Measurements from ENCODE around the gene SMOC2.

Gene SMOC2

GRCh38 chr6:168581236-168581635, 140.3 kb downstream of the SMOC2 start:
- no peak for DNase-seq

DNA sequence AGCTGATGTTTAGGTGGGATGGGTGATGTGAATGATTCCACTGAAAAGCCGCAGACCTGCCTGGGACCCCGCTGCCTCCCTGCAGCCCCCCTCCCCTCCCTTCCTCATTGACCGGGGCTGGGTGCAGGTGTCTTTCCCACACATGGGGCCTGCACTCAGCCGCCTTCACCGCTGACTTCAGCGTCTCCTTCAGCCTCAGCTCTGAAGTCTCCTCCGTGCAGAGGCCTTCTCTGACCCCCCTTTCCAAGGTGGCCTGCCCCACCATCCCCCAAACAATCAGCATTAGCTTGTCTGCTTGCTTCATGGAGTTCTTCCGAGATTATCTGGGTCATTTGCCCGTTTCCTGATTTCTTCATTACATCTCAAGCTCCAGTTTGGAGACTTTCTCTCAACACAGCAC, 140.7 kb downstream of the SMOC2 start:
- no peak for DNase-seq

- no peak for DNase-seq
Observed at GRCh38 chr6:168582571-168582981, 141.6 kb downstream of the SMOC2 start.

DNA sequence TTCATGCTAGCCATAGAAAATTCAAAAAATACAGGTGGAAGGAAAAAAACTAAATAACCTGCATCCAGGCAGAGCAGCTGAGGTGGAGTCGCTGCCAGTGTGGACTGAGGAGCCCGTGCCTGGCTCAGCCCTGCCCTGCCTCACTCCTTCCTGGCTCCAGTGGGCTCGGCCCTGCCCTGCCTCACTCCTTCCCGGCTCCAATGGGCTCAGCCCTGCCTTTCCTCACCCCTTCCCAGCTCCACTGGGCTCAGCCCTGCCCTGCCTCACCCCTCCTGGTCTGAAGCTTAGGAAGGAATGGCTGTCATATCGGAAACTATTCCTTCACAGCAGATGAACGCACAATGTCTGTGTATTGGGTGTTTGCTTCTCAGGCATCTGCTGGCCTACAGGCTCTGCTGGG, 142.1 kb downstream of the SMOC2 start:
- no peak for DNase-seq

DNA sequence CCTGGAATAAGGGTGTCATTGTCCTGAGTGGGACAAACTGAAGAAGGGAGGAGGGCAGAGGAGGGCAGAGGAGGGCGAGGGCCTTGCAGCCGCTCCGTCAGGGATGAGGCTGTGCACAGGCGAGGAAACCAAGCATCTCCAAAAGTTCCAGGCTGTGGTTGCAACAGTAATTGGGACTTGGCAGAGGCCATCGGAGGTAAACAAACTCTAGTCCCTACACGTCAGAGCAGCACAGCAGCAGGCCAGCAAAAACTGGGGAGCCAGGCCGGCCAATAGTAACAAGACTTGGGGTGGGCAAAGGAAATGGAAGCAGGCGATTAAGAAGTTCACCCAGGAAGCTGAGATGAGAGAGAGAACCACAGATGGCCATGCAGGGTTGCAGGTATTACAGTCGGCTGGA, 142.8 kb downstream of the SMOC2 start:
- DNase-seq: no peak

DNA sequence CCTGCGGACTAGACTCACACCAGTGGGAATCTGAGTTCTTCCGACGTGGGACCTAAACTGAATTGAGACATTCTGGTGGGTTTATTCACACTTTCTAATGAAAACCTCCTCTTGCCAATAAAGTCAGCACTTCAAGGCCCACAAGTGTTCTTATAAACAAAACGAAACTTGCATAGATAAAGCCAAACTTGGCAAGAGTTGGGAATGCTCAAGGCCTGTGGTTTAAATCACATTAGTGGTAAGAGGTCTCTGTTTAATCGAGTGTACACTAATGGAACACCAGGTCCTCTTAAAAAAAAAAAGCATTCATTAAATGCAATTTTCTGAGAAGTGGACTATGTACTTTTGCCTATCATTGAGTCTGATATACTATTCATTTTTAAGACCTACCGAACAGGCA, 143.3 kb downstream of the SMOC2 start:
- no peak for DNase-seq

GRCh38 chr6:168584671-168585070, 143.7 kb downstream of the SMOC2 start:
- DNase-seq: no peak

GRCh38 chr6:168585441-168585840, 144.5 kb downstream of the SMOC2 start:
- no peak for DNase-seq

GRCh38 chr6:168589275-168589674, 148.3 kb downstream of the SMOC2 start:
- no peak for DNase-seq

GRCh38 chr6:168590406-168590805, 149.4 kb downstream of the SMOC2 start:
- no peak for DNase-seq

GRCh38 chr6:168596344-168596743, 155.4 kb downstream of the SMOC2 start:
- DNase-seq: no peak

GRCh38 chr6:168597471-168597875, 156.5 kb downstream of the SMOC2 start:
- DNase-seq: no peak

- no peak for DNase-seq
Observed at GRCh38 chr6:168598251-168599117, 157.5 kb downstream of the SMOC2 start.

GRCh38 chr6:168599118-168599494, 158.1 kb downstream of the SMOC2 start:
- no peak for DNase-seq

GRCh38 chr6:168599769-168600330, 158.9 kb downstream of the SMOC2 start:
- DNase-seq: no peak

GRCh38 chr6:168600381-168600780, 159.4 kb downstream of the SMOC2 start:
- DNase-seq: no peak

GRCh38 chr6:168601111-168601510, 160.1 kb downstream of the SMOC2 start:
- no peak for DNase-seq

- DNase-seq: no peak
Observed at GRCh38 chr6:168601546-168601945, 160.6 kb downstream of the SMOC2 start.

- no peak for DNase-seq
Observed at GRCh38 chr6:168602576-168602975, 161.6 kb downstream of the SMOC2 start.

DNA sequence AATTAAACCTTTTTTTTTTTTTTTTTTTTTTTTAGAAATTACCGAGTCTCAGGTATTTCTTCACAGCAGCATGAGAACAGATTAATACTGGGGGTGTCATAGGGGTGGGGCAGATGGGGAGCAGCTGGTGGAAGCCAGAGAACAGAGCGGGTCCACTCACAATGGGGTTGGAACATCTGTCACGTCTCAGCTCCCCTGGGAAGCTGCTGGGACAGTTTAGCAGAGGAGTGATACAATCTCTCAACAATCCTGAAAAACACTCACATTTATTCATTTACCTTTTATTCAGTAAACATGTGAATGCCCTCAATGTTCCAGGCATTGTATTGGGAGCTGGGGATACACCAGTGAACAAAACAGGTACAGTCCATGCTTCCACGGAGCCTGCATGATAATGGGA, 162.2 kb downstream of the SMOC2 start:
- DNase-seq: no peak

DNA sequence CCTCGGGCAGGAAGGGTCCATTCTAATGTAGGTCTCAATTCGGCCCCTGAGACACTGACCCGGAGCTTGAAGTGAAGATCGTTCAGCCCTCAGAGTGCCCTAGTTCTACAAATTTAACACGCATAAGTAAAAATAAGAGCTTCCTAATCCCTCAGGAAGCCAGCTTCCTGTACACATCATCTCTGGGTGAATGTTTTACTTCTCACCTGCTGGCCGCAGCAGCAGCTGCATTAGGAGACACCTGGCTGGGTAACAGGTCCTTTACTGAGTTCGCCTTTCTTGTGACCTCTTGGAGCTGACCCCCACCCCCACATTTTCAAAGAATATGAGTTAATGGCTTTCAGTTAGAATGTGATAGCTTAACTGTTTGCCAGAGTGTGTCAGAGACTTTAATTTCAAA, 165.0 kb downstream of the SMOC2 start:
- no peak for DNase-seq

GRCh38 chr6:168606722-168607121, 165.7 kb downstream of the SMOC2 start:
- no peak for DNase-seq

DNA sequence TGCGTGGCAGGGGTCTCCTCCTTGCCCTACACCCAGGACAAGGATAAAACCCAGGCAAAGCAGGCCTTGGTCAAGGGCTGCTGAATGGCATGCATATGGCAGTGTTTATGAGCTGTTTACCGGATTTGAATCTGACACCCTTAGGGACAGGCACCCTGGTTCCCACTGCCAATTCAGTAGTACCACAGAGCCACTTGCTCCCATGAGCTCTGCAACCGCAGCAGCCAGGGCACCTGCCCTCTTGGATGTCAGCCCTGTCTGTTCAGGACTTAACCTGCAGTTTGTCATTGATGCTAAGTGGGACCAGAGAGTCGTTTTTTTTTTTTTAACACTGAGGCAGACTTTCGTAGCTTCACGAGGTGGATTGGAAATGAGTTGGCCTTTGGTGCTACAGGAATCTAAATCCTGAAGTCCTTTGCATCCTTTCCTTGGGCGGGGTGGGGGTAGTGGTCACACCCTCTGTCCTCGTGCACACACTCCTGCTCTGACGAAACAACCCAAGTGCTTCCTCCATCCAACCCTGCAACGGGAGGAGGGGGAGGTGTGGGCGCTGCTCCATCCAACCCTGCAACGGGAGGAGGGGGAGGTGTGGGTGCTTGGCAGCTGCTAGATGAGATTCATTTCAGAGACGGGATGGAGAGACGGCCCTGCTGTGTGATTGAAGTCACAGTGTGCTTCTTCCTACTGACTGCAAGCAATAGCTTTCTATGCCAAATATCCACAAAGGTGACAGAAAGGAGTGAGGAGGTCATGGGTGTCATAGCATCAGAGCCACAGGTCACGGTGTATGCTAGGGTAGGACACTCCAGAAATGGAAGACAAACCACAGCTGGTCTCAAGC, 166.5 kb downstream of the SMOC2 start:
- no peak for DNase-seq

GRCh38 chr6:168608113-168608400, 167.1 kb downstream of the SMOC2 start:
- no peak for DNase-seq
